GM12878 (cell line): ENCODE data around the gene ZNF18. TPM values are rescaled to one million over a fixed set of nuclear protein-coding genes. Genes with fewer than 3 reads are reported as not detected.

Source experiments
- ATAC-seq: fragments of 200-7000 bp; cut with Tn5 transposase; 3 replicates; pipeline ENCODE4 v1.9.1; 2020; ENCODE audit warnings: mild to moderate bottlenecking, moderate library complexity
- BruUV-seq: library from RNA; stranded (reverse); fragments of 400-500 nt; replicated peaks from 2 replicates; lab custom pipeline; 2021; lab: Mats Ljungman, UMichigan
- CTCF ChIA-PET: fragments of 300-600 bp; sonication (Branson Sonifier 250); formaldehyde crosslinking; extraction: SDS; loops from one replicate; lab custom pipeline; 2021; ENCODE audit warnings: inconsistent platforms; lab: Yijun Ruan, JAX
- POLR2A ChIA-PET: fragments of 350-600 bp; formaldehyde crosslinking; extraction: SDS; loops from one replicate; lab custom pipeline; 2021; ENCODE audit warnings: inconsistent platforms; lab: Charles Lee
- RAD21 ChIA-PET: fragments of 300-600 bp; sonication (Branson Sonifier 250); formaldehyde crosslinking; loops from one replicate; lab custom pipeline; 2023; ENCODE audit warnings: antibody characterized with exemption; ENCODE audit not compliant: unreplicated experiment; lab: Charles Lee
- SMC1A ChIA-PET: fragments of 300-600 bp; sonication (Branson Sonifier 250); formaldehyde crosslinking; loops from one replicate; lab custom pipeline; 2023; ENCODE audit not compliant: unreplicated experiment, uncharacterized antibody; lab: Charles Lee
- DNase-seq: peaks from one replicate; pipeline ENCODE4 v3.0.0-alpha.2; 2011; ENCODE audit warnings: low read depth, low spot score
- FAIRE-seq: peaks from 3 replicates; lab custom pipeline; 2011; peaks lifted over from hg19 to GRCh38; lab: Jason Lieb, UNC
- H2AFZ ChIP-seq: 2 replicates; pipeline ENCODE4 v1.6.0; 2011; ENCODE audit warnings: low read depth, low read length, control low read depth; ENCODE audit not compliant: control insufficient read depth
- H3K27ac ChIP-seq: 2 replicates; pipeline ENCODE4 v1.5.1; 2011; ENCODE audit warnings: control low read depth; ENCODE audit not compliant: control insufficient read depth, insufficient read depth
- H3K27me3 ChIP-seq, 2 experiments: replicated peaks in 1 of 2; 2 replicates each; pipeline versions ENCODE4 v1.6.0 to v1.6.1; 2011; ENCODE audit warnings: low read length in 1 of 2; ENCODE audit not compliant: control insufficient read depth in 2 of 2, insufficient read depth in 2 of 2
- H3K36me3 ChIP-seq, 2 experiments: 2 replicates each; pipeline ENCODE4 v1.5.1; 2011; ENCODE audit warnings: low read length in 1 of 2; ENCODE audit not compliant: control insufficient read depth in 2 of 2, insufficient read depth in 2 of 2
- H3K4me1 ChIP-seq: 2 replicates; pipeline ENCODE4 v1.6.1; 2011; ENCODE audit warnings: mild to moderate bottlenecking, low read length, moderate library complexity, mixed read lengths; ENCODE audit not compliant: control insufficient read depth, insufficient read depth
- H3K4me2 ChIP-seq: 2 replicates; pipeline ENCODE4 v1.6.0; 2011; ENCODE audit warnings: control low read depth; ENCODE audit not compliant: control insufficient read depth, insufficient read depth
- H3K4me3 ChIP-seq: fragments of 200-600 bp; sonication (generic); 2 replicates; pipeline ENCODE4 v1.5.1; 2016
- H3K79me2 ChIP-seq: 2 replicates; pipeline ENCODE4 v1.6.0; 2011; ENCODE audit warnings: low read length; ENCODE audit not compliant: control insufficient read depth, insufficient read depth
- H3K9ac ChIP-seq: 2 replicates; pipeline ENCODE4 v1.8.0; 2011; ENCODE audit warnings: low read length, control low read depth, mixed read lengths; ENCODE audit not compliant: control insufficient read depth, insufficient read depth
- H3K9me3 ChIP-seq: replicated peaks from 3 replicates; pipeline ENCODE4 v1.5.1; 2011; ENCODE audit warnings: mild to moderate bottlenecking, low read length; ENCODE audit not compliant: control insufficient read depth, insufficient read depth
- H4K20me1 ChIP-seq: 2 replicates; pipeline ENCODE4 v1.6.0; 2011; ENCODE audit not compliant: control insufficient read depth, insufficient read depth
- BCLAF1 ChIP-seq: fragments of 450-650 bp; IDR thresholded peaks from 2 replicates; pipeline ENCODE4 v1.6.1; 2017; ENCODE audit warnings: antibody characterized with exemption, mild to moderate bottlenecking, moderate library complexity
- EP300 ChIP-seq, 2 experiments: fragments of 150-350 bp in 1 of 2; IDR thresholded peaks; 2 replicates each; pipeline ENCODE4 v1.6.1; 2011 to 2012; ENCODE audit warnings: low read depth in 2 of 2, low read length in 2 of 2, borderline replicate concordance in 1 of 2, improper control_type of control experiment in 1 of 2, inconsistent platforms in 1 of 2; ENCODE audit not compliant: control insufficient read depth in 1 of 2
- PKNOX1 ChIP-seq: fragments of 450-650 bp; IDR thresholded peaks from 2 replicates; pipeline ENCODE4 v1.6.1; 2016; ENCODE audit warnings: mild to moderate bottlenecking
- WGBS: methylation state at CpG from one replicate; pipeline ENCODE4 v1.1.6; 2016; ENCODE audit warnings: low lambda C conversion rate; ENCODE audit not compliant: insufficient replicate concordance, insufficient coverage; ENCODE audit errors: missing lambda C conversion rate; 5-methylcytosine and 5-hydroxymethylcytosine counted together
- in situ Hi-C: fragments of 300-500 bp; cut with MboI; formaldehyde crosslinking; loops from 9 replicates; pipeline ENCODE4 v1.14.3; 2018; ENCODE audit warnings: mixed read lengths
- intact Hi-C: fragments of 100-400 bp; cut with micrococcal nuclease; formaldehyde crosslinking; loops from one replicate; pipeline ENCODE4 v1.14.2; 2022; ENCODE audit not compliant: unreplicated experiment
- polyA plus RNA-seq, 11 experiments: library from polyadenylated mRNA; depleted of rRNA in 4 of 11; unstranded in 6 of 11; stranded (reverse) in 5 of 11; fragments of >200 nt; fragmentation: Nextera tagmentation in 4 of 11; fragmentation: Illumina TruSeq in 1 of 11; extraction: Ambion mirVana in 4 of 11; extraction: Trizol in 1 of 11; gene quantifications; 1 replicate in 1 of 11; 2 replicates in 10 of 11; pipeline versions ENCODE4 v1.2.1 to v1.2.3, GENCODE V29; 2011 to 2016; ENCODE audit warnings: inconsistent platforms in 2 of 11, missing spikeins in 2 of 11, low read depth in 1 of 11
- total RNA-seq, 4 experiments: library from RNA; depleted of rRNA in 3 of 4; stranded (reverse); fragments of >200 nt in 3 of 4; fragmentation: Illumina TruSeq in 1 of 4; extraction: Trizol in 1 of 4; gene quantifications; 2 replicates each; pipeline versions ENCODE4 v1.2.1 to v1.2.3, GENCODE V29; 2013 to 2021
- TF ChIP-seq, protein P1 (sequence below): fragments of 450-650 bp; IDR thresholded peaks from 2 replicates; pipeline ENCODE4 v1.6.1; 2017; ENCODE audit warnings: borderline replicate concordance

ZNF18 gene
- total and polyA plus RNA-seq, 10 of the 15 experiments (the other 5 are each of a cell fraction or from before 2014, with no cell fraction given): 4.6 to 10.2 (median 9.1) TPM

DNA sequence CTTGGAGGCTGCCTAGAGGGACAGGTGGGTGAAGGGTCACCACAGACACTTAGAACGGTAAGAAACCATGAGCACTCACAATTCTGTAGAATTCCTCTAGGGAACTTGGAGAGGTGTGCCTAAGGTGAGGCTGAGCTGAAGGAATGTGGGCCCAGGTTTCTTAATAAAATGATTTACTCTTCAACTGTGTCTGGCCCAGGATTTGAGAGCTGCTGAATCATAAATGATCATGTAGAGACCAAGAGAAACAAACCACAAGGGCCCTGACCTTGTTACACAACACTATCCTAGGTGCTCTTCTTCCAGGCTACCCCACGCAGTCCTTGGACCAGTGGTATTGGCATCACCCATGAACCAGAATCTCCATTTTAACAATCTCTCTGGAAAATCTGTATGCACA lies 27.7 kb downstream of the ZNF18 start:
- RAD21 ChIA-PET: no interaction called here
- no TSS peak for BruUV-seq
- intact Hi-C loops (no loop called here), in situ Hi-C loops (no loop called here)
- no peak for FAIRE-seq
- no peak overlapping the region for H3K4me3 ChIP-seq
- CTCF ChIA-PET: no interaction called here
- TF ChIP-seq EP300 (IDR thresholded peaks at IDR 0.05; ENCODE audit: borderline replicate concordance in 1 of 2, control insufficient read depth in 1 of 2, low read depth in 2 of 2, low read length in 2 of 2) (no peak), PKNOX1 (no peak), BCLAF1 (no peak)
- TF ChIP-seq, protein P1, sequence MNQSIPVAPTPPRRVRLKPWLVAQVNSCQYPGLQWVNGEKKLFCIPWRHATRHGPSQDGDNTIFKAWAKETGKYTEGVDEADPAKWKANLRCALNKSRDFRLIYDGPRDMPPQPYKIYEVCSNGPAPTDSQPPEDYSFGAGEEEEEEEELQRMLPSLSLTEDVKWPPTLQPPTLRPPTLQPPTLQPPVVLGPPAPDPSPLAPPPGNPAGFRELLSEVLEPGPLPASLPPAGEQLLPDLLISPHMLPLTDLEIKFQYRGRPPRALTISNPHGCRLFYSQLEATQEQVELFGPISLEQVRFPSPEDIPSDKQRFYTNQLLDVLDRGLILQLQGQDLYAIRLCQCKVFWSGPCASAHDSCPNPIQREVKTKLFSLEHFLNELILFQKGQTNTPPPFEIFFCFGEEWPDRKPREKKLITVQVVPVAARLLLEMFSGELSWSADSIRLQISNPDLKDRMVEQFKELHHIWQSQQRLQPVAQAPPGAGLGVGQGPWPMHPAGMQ: no peak
- SMC1A ChIA-PET: no interaction called here
- H3K27me3 ChIP-seq: no peaks in the 10 kb centered on the region
- H3K79me2 ChIP-seq: no peaks in the 10 kb centered on the region
- no peak for ATAC-seq
- no peak overlapping the region for H2AFZ ChIP-seq
- H3K9me3 ChIP-seq: no peaks in the 10 kb centered on the region; the same call in 2 of the 3 replicates
- no peak for DNase-seq
- H3K27ac ChIP-seq: no peak overlapping the region
- H4K20me1 ChIP-seq: no peaks in the 10 kb centered on the region
- H3K4me2 ChIP-seq: no peak overlapping the region
- WGBS: 77% methylated on average over 2 of the region's 2 CpGs
- no peaks in the 10 kb centered on the region for H3K36me3 ChIP-seq
- no peaks in the 10 kb centered on the region for H3K4me1 ChIP-seq
- H3K9ac ChIP-seq: no peak overlapping the region
- POLR2A ChIA-PET: no interaction called here
